CD4-positive, alpha-beta T cell (primary cell): Measurements from ENCODE around the gene ANKS1B. TPM values are rescaled to one million over a fixed set of nuclear protein-coding genes. Genes with fewer than 3 reads are reported as not detected.

Experiments
- ATAC-seq: fragments of 200-7000 bp; cut with Tn5 transposase; one replicate; pipeline ENCODE4 v1.10.0; 2022; ENCODE audit warnings: mild to moderate bottlenecking; ENCODE audit not compliant: poor library complexity
- CTCF ChIA-PET: fragments of 350-600 bp; sonication (Branson Sonifier 250); formaldehyde crosslinking; loops from one replicate; lab custom pipeline; 2021; ENCODE audit warnings: antibody characterized with exemption, inconsistent platforms; lab: Charles Lee
- POLR2A ChIA-PET: fragments of 350-600 bp; sonication (Branson Sonifier 250); formaldehyde crosslinking; loops from one replicate; lab custom pipeline; 2021; ENCODE audit warnings: antibody characterized with exemption, inconsistent platforms; lab: Charles Lee
- DNase-seq, 14 experiments: peaks; one replicate each; pipeline ENCODE4 v3.0.0-alpha.2; 2013 to 2020; ENCODE audit warnings: mixed read lengths in 2 of 14
- H3K27ac ChIP-seq, 2 donors: one replicate each; pipeline versions ENCODE4 v1.5.1 to v1.7.0; 2013; ENCODE audit warnings: low read length in 2 of 2, low read depth in 1 of 2, mild to moderate bottlenecking in 1 of 2
- H3K27me3 ChIP-seq, 2 experiments: 1 replicate in 1 of 2; 2 replicates in 1 of 2; pipeline versions ENCODE4 v1.6.1 to v1.7.0; 2013; ENCODE audit warnings: low read length in 2 of 2, control low read depth in 1 of 2, mild to moderate bottlenecking in 1 of 2, moderate library complexity in 1 of 2; ENCODE audit not compliant: insufficient read depth in 2 of 2, control insufficient read depth in 1 of 2
- H3K36me3 ChIP-seq: one replicate; pipeline ENCODE4 v1.6.1; 2013; ENCODE audit warnings: low read length, control low read depth; ENCODE audit not compliant: insufficient read depth
- H3K4me1 ChIP-seq: one replicate; pipeline ENCODE4 v1.6.1; 2013; ENCODE audit warnings: low read length, control low read depth; ENCODE audit not compliant: insufficient read depth
- H3K4me3 ChIP-seq: one replicate; pipeline ENCODE4 v1.5.1; 2013; ENCODE audit warnings: mild to moderate bottlenecking, low read length, moderate library complexity
- H3K9me3 ChIP-seq, 2 experiments: 1 replicate in 1 of 2; 2 replicates in 1 of 2; pipeline versions ENCODE4 v1.6.1 to v1.7.0; 2013; ENCODE audit warnings: low read length in 2 of 2, mild to moderate bottlenecking in 2 of 2, control low read depth in 1 of 2, moderate library complexity in 1 of 2; ENCODE audit not compliant: control insufficient read depth in 1 of 2, insufficient read depth in 1 of 2
- H3K27ac Mint-ChIP-seq: one replicate; pipeline ENCODE4 v1.8.0; 2020; ENCODE audit warnings: mixed read lengths
- H3K27me3 Mint-ChIP-seq: one replicate; pipeline ENCODE4 v1.8.0; 2021; ENCODE audit warnings: mixed read lengths
- H3K36me3 Mint-ChIP-seq: one replicate; pipeline ENCODE4 v1.8.0; 2021; ENCODE audit warnings: low read depth, mixed read lengths
- H3K4me1 Mint-ChIP-seq: one replicate; pipeline ENCODE4 v1.8.0; 2021; ENCODE audit warnings: low read depth, mixed read lengths
- H3K4me3 Mint-ChIP-seq: one replicate; pipeline ENCODE4 v1.8.0; 2020; ENCODE audit warnings: mild to moderate bottlenecking, mixed read lengths
- H3K9me3 Mint-ChIP-seq: one replicate; pipeline ENCODE4 v1.8.0; 2020; ENCODE audit warnings: mixed read lengths
- intact Hi-C, 2 experiments: fragments of 100-400 bp; cut with DNase I in 1 of 2; cut with micrococcal nuclease in 1 of 2; formaldehyde crosslinking; loops; one replicate each; pipeline versions ENCODE4 v1.15.1 to v1.9.0; 2023 to 2025; cut with DNase I, micrococcal nuclease
- total RNA-seq, 174 experiments: library from RNA in 2 of 174; stranded (reverse) in 2 of 174; gene quantifications; one replicate each; pipeline ENCODE4 v1.2.3 and lab custom pipeline; 2021 to 2026
- TF ChIP-seq, protein P1 (sequence below): fragments of 200-600 bp; IDR thresholded peaks from one replicate; pipeline ENCODE4 v1.8.0; 2022; ENCODE audit warnings: antibody characterized with exemption, mild to moderate bottlenecking

Gene ANKS1B
- total RNA-seq, 2 experiments from 2014 or later: 0.16 to 1.1 TPM

DNA sequence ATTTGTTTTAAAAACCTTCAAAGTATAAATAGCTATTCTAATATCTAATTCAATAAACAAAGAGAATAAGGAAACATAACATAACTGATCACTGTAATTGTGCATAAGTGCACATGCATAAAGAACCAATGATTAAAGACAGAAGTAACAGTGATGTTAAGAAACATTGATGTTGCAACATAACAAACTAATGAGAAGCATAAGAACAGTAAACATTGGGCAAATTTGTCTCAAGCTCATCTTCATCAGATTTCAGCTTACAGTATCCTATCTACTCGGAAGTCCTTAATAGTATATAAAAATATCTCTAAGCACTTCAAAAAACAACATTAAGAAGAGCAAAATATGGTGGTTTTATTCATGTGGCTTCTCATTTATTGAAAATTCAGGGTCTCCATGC is 239.6 kb downstream of the ANKS1B start:
- no peak for ATAC-seq
- Histone ChIP-seq H3K9me3 (peaks cover 0 to 7% of the 10 kb centered on the region in 2 experiments), H3K27me3 (no peaks in the 10 kb centered on the region), H3K4me1 (no peaks in the 10 kb centered on the region), H3K36me3 (no peaks in the 10 kb centered on the region), H3K27ac (no peak overlapping the region), H3K4me3 (no peak overlapping the region)
- H3K4me3 Mint-ChIP-seq: no peak overlapping the region
- H3K27ac Mint-ChIP-seq: no peak overlapping the region
- CTCF ChIA-PET: no interaction called here
- TF ChIP-seq, protein P1, sequence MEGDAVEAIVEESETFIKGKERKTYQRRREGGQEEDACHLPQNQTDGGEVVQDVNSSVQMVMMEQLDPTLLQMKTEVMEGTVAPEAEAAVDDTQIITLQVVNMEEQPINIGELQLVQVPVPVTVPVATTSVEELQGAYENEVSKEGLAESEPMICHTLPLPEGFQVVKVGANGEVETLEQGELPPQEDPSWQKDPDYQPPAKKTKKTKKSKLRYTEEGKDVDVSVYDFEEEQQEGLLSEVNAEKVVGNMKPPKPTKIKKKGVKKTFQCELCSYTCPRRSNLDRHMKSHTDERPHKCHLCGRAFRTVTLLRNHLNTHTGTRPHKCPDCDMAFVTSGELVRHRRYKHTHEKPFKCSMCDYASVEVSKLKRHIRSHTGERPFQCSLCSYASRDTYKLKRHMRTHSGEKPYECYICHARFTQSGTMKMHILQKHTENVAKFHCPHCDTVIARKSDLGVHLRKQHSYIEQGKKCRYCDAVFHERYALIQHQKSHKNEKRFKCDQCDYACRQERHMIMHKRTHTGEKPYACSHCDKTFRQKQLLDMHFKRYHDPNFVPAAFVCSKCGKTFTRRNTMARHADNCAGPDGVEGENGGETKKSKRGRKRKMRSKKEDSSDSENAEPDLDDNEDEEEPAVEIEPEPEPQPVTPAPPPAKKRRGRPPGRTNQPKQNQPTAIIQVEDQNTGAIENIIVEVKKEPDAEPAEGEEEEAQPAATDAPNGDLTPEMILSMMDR: no peak
- no peaks in the 10 kb centered on the region for H3K36me3 Mint-ChIP-seq
- DNase-seq: no peak
- H3K27me3 Mint-ChIP-seq: no peaks in the 10 kb centered on the region
- no peaks in the 10 kb centered on the region for H3K4me1 Mint-ChIP-seq
- POLR2A ChIA-PET: no interaction called here
- H3K9me3 Mint-ChIP-seq: peaks cover 2% of the 10 kb centered on the region
- intact Hi-C loops: no loop called here

- H3K4me3 Mint-ChIP-seq: no peak overlapping the region
- Histone ChIP-seq H3K36me3 (no peaks in the 10 kb centered on the region), H3K9me3 (peaks cover 0 to 7% of the 10 kb centered on the region in 2 experiments), H3K4me3 (no peak overlapping the region), H3K27ac (no peak overlapping the region), H3K4me1 (no peaks in the 10 kb centered on the region), H3K27me3 (no peaks in the 10 kb centered on the region)
- no peaks in the 10 kb centered on the region for H3K36me3 Mint-ChIP-seq
- no peak overlapping the region for H3K27ac Mint-ChIP-seq
- CTCF ChIA-PET: no interaction called here
- H3K27me3 Mint-ChIP-seq: no peaks in the 10 kb centered on the region
- H3K4me1 Mint-ChIP-seq: no peaks in the 10 kb centered on the region
- no peak for DNase-seq
- peaks cover 12% of the 10 kb centered on the region for H3K9me3 Mint-ChIP-seq
- no peak for ATAC-seq
- TF ChIP-seq, protein P1: no peak
- POLR2A ChIA-PET: no interaction called here
- intact Hi-C loops: no loop called here
Measured at GRCh38 chr12:99736760-99737269, 247.9 kb downstream of the ANKS1B start.

DNA sequence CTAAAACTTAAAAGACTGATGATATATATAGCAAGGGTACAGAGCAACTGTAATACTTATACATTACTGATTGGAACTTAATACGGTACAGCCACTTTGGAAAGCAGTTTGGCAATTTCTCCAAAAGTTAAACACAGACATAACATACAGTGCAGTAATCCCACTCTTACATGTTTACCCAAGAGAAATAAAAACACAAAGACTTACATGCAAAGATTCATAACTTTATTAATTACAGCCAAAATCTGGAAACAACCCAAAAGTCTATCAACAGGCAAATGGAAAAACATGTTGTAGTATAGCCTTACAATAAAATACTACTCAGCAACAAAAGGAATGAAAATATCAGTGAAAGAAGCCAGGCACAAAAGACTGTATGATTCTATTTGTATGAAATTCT is 252.6 kb downstream of the ANKS1B start:
- no peaks in the 10 kb centered on the region for H3K36me3 Mint-ChIP-seq
- POLR2A ChIA-PET: no interaction called here
- DNase-seq (no peak), ATAC-seq (no peak)
- TF ChIP-seq, protein P1: no peak
- H3K4me3 Mint-ChIP-seq: no peak overlapping the region
- no peaks in the 10 kb centered on the region for H3K27me3 Mint-ChIP-seq
- Histone ChIP-seq H3K9me3 (peaks cover 0 to 3% of the 10 kb centered on the region in 2 experiments), H3K4me1 (no peaks in the 10 kb centered on the region), H3K27ac (no peak overlapping the region), H3K36me3 (no peaks in the 10 kb centered on the region), H3K27me3 (no peaks in the 10 kb centered on the region), H3K4me3 (no peak overlapping the region)
- peaks cover 5% of the 10 kb centered on the region for H3K9me3 Mint-ChIP-seq
- H3K27ac Mint-ChIP-seq: no peak overlapping the region
- intact Hi-C loops: no loop called here
- CTCF ChIA-PET: no interaction called here
- no peaks in the 10 kb centered on the region for H3K4me1 Mint-ChIP-seq
